ENCODE measurements around the gene HJV.

- TF ChIP-seq CTCF (IDR thresholded peaks at IDR 0.05; ENCODE audit: insufficient read depth, low read length) (no peak), POLR2AphosphoS5 (IDR thresholded peaks at IDR 0.05; ENCODE audit: low read depth) (no peak), SPI1 (IDR thresholded peaks at IDR 0.05; ENCODE audit: borderline replicate concordance, low read depth) (no peak), REST (IDR thresholded peaks at IDR 0.05; ENCODE audit: insufficient replicate concordance, low read depth) (no peak)
Observed at GRCh38 chr1:145985129-145985501, 36.4 kb downstream of the HJV start.

Data from HL-60 (cell line).